Activated CD8-positive, alpha-beta memory T cell treated with anti-CD3 and anti-CD28 coated beads for 4 hours (primary cell): Measurements from ENCODE around the gene COLEC11.
"Not testable (repeated sequence)": the region's sequence is repeated elsewhere in the genome, so short reads cannot be mapped to it uniquely, and the experiment has no call there.

Experiments
- DNase-seq, 2 donors: peaks; one replicate each; pipeline ENCODE4 v3.0.0-alpha.2; 2020; ENCODE audit warnings: low read depth in 2 of 2

Gene COLEC11

GRCh38 chr2:3606028-3606369, 11.1 kb downstream of the COLEC11 start:
- DNase-seq, result no peak

- DNase-seq, result no peak
Measured at GRCh38 chr2:3606370-3607201, 11.7 kb downstream of the COLEC11 start.

DNA sequence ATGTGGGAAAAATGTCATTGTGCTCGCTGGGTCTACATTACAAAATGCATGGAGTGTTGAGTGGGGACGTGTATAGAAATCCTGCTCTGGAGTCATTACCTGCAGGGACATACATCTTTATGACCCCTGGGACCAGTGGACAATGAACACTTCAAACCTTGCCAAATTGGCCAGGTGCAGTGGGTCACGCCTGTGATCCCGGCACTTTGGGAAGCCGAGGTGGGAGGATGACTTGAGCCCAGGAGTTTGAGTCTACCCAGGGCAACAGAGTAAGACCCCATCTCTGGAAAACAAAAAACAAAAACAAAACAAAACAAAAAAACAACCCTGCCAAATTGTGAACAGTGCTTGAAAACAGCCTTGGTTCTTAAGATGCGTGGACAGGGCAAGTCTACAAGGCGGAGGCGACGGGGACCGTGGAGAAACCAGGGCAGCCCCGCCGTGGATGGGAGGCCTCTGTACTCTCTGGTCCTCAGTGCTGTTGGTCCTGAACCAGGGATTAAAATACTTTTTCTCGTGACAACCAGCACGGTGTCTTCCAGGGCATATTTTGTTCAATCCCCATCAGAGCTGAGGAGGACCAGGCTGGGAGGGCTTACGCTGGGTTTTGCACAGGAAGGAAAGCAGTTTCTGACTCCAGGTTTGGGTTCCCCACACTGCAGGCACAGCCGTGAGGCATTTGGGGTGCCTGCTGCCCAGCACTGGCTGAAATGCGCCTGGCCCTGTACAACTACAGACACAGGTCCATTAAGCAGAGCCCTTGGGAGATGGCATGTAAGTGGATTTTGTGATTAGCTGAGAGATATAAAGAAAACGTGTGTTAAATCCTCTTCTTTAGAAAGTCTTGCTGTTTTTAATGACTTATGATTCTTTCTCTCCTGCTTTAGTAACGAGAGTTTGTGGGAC, 13.7 kb downstream of the COLEC11 start:
- DNase-seq, result no peak

- DNase-seq, result not testable (repeated sequence)
Measured at GRCh38 chr2:3609279-3609673, 14.4 kb downstream of the COLEC11 start.

DNA sequence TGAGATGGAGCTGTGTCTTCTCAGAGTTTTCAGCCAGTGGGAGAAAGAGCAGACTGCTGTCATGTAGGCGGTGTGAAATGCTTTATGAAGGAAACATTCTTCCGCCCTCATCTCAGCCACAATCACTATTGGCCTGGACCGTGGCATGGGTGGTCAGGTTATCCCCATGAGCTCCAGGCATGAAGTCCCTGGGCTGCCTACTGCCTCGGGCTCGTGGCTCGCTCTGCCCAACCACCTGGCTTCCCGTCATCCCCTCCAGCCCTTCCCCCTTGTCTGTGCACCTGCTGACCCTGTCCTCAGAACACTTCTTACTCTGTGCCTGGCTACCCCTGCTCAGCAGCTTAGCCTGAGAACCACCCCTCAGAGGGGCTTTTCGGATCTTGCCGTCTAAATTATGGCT, 15.5 kb downstream of the COLEC11 start:
- no peak for DNase-seq

DNA sequence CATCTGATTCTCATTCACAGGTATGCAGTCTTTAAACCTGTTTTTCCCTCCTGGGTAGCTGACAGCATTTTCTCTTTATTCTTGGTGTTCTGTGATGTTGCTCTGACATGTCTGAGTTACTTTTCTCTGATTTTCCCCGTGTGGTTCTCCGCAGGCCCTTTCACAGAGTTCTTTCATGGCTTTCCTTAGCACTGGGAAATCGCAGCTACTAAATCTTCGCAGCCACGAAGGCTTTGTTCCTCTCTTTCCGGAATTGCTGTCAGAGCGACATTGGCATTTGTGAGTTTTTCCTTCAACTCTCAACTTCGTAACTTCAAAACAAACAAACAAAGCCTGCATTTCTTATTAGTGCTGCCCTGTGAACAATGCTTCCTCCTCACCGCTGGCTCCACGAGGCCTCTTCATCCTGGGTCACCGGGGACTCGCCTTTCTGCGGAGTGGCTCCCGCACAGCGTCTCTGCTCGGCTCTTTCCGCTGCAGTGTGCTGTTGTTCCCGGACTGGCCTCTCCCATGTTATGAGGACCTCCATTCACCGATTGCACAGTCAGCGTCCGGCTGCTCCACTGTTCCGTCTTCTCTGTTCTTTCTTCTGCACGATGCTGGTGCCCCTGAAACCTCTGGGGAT, 16.1 kb downstream of the COLEC11 start:
- no peak for DNase-seq

DNA sequence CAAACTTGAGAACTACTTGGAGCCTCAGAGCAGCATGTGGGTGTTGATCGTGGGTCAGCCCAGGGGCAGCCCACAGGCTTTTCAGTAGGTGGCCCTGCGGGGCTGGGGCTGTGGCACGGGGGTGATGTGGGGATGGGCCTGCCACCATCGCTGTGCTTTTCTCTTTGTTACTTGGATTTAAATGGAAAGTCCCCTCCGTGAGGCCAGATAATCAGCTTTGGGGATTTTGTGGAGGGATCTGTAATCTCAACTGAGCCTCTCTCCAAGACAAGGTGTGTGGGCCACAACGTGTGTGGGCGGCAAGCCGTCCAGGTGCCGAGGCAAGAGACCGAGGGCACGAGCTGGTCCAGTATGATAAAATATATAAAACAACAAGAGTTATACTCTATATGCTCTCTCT, 16.7 kb downstream of the COLEC11 start:
- no peak for DNase-seq

GRCh38 chr2:3612639-3613523, 18.0 kb downstream of the COLEC11 start:
- no peak for DNase-seq

GRCh38 chr2:3613524-3613905, 18.6 kb downstream of the COLEC11 start:
- DNase-seq, result no peak

GRCh38 chr2:3614743-3615142, 19.8 kb downstream of the COLEC11 start:
- DNase-seq, result not testable (repeated sequence)

DNA sequence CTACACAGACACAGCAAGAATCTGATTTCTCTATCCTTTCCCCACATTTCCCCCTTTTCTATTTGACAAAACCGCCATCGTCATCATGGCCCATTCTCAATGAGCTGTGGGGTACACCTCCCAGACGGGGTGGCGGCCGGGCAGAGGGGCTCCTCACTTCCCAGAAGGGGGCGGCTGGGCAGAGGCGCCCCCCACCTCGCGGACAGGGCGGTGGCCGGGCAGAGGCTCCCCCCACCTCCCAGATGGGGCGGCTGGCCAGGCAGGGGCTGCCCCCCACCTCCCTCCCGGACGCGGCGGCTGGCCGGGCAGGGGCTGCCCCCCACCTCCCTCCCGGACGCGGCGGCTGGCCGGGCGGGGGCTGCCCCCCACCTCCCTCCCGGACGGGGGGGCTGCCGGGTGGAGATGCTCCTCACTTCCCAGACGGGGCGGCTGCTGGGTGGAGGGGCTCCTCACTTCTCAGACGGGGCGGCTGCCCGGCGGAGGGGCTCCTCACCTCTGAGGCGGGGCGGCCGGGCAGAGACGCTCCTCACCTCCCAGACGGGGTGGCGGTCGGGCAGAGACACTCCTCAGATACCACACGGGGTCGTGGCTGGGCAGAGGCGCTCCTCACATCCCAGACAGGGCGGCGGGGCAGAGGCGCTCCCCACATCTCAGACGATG, 20.8 kb downstream of the COLEC11 start:
- not testable (repeated sequence) for DNase-seq

- DNase-seq, result not testable (repeated sequence)
Measured at GRCh38 chr2:3616435-3617197, 21.7 kb downstream of the COLEC11 start.

DNA sequence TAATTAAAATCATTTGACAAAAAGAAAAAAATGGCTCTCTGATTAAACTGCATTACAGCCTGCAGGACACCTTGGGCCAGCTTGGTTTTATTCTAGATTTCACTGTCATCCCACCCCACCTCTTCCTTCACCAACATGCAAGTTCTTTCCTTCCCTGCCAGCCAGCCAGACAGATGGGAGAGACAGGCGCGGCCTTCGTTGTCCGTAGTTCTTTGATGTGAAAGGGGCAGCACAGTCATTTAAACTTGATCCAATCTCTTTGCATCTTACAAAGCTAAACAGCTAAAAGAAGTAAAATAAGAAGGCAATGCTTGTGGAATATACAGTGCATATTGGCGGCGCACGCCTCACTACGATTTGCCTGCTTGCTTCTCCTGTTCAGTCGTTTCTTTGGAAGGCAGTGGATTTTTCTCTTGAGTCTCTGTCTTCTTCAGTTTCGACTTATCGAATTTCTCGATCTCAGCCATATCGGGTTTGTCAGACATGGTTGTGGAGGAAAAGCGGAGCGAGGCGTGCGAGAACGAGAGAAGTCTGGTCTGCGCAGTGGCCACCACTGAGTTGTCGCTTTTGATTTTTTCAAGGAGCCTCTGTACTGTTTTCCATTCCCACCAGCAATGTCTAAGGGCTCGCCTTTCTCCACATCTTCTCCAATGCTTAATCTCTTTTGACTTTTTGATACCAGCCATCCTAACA, 22.4 kb downstream of the COLEC11 start:
- DNase-seq, result no peak

DNA sequence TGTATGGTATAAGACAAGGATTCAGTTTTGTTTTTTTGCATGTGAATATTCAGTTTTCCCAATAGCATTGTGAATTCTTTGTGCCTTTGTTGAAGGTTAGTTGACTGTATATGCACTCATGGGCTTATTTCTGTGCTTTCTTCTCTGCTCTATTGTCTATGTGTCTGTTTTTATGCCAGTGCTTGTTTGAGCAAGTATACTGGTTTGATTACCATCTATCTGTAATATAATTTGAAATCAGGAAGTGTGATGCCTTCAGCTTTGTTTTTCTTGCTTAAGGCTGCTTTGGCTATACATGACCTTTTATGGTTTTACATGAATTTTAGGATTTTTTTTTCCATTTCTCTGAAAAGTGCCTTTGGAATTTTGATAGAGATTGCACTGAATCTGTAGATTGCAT, 23.5 kb downstream of the COLEC11 start:
- DNase-seq, result no peak

DNA sequence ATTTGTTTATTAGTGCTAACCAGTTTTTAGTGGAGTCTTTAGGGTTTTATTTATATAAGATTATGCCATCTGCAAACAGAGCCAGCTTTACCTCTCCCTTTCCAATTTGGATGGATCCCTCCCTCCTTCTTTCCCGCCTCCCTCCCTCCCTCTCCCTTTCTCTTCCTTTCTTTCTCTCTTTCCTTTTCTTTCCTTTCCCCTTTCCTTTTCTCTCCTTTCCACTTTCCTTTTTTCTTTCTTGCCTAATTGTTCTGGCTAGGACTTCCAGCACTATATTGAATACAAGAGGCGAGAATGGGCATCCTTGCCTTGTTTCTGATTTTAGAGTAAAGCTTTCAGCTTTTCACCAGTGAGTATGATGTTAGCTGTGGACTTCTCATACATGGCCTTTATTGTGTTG, 24.1 kb downstream of the COLEC11 start:
- no peak for DNase-seq

- DNase-seq, result not testable (repeated sequence)
Measured at GRCh38 chr2:3619661-3620060, 24.7 kb downstream of the COLEC11 start.

DNA sequence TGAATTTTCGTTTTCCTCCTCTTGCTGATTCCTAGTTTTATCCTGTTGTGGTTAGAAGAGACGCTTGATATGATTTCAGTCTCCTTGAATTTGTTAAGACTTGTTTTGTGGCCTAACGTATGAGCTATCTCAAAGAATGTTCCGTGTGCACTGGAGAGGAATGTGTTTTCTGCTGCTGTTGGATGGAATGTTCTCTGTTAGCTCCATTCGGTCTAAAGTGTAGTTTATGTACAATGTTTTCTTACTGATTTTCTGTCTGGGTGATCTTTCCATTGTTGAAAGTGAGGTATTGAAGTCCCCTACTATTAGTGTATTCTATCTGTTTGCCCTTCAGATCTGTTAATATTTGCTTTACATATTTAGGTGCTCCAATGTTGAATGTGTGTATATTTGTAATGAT, 25.9 kb downstream of the COLEC11 start:
- DNase-seq, result no peak

DNA sequence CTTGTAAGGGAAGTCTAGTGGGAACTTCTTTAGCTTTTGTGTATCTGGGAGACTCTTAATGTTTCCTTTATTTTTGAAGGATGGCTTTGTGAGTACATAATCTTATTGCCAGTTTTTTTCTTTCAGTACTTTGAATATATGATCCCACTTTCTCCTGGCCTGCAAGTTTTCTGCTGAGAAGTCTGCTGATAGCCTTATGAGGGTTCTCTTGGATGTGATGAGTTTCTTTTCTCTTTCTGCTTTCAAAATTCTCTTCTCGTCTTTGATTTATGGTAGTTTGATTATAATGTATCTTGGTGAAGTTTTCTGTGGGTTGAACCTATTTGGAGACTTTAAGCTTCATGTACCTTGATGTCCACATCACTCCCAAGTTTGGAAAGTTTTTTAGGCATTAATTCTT, 28.1 kb downstream of the COLEC11 start:
- no peak for DNase-seq

DNA sequence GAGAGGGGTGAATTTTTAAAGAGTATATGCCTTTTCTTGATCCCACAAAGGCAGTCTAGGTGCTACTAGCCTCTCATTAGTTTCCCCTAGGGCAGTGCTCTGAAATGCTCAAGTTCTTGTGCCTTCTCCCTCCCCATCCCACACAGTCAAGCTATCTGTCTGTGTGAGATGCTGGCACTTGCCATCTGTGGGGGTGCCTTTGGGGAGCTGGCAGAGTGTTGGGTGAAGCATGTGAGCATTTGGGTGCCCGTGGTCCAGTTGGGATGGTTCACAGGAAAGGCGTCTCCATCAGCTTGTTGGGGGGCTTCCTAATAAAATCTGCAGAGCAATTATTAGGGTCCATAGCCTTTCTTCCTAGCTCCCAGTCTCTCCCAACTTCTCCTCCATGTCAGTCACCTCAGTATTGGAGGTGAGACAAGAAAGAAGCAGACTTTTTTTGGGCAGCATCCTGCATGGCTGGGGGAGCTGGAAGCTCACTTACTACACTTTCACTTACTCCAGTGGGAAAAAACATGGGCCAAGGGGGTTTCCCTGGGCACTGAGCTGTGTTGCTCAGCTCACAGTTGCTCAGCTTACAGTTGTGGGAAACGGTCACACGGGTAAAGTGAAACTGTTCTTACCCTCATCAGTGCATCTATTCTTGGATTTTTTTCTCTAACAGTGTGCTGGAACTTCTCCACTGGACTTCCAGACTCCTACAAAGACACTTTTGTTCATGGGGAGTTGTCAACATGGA, 29.3 kb downstream of the COLEC11 start:
- no peak for DNase-seq
